ENCODE results near the gene VPS13D.

- TF ChIP-seq EZH2 (IDR thresholded peaks at IDR 0.05; ENCODE audit: borderline replicate concordance, low read length), result no peak
- TF ChIP-seq, protein P1, sequence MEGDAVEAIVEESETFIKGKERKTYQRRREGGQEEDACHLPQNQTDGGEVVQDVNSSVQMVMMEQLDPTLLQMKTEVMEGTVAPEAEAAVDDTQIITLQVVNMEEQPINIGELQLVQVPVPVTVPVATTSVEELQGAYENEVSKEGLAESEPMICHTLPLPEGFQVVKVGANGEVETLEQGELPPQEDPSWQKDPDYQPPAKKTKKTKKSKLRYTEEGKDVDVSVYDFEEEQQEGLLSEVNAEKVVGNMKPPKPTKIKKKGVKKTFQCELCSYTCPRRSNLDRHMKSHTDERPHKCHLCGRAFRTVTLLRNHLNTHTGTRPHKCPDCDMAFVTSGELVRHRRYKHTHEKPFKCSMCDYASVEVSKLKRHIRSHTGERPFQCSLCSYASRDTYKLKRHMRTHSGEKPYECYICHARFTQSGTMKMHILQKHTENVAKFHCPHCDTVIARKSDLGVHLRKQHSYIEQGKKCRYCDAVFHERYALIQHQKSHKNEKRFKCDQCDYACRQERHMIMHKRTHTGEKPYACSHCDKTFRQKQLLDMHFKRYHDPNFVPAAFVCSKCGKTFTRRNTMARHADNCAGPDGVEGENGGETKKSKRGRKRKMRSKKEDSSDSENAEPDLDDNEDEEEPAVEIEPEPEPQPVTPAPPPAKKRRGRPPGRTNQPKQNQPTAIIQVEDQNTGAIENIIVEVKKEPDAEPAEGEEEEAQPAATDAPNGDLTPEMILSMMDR (IDR thresholded peaks at IDR 0.05; ENCODE audit: low read length), result no peak
Measured at GRCh38 chr1:12191242-12192032, 38.4 kb upstream of the VPS13D start.
